OCI-LY3 (cell line): ENCODE measurements around the gene PRPF31.

Source experiments
- CTCF ChIP-seq: fragments of 200-600, 300-600 bp; sonication (generic); IDR thresholded peaks from 2 replicates; pipeline ENCODE4 v1.5.1; 2014; ENCODE audit warnings: antibody characterized with exemption, low read length, low read depth
- EZH2phosphoT487 ChIP-seq: fragments of 200-600 bp; shearing (Covaris generic); IDR thresholded peaks from 2 replicates; pipeline ENCODE4 v1.6.1; 2018; ENCODE audit warnings: antibody characterized with exemption, mixed run types, low read depth

GRCh38 chr19:54142166-54142780, 26.7 kb downstream of the PRPF31 start:
- TF ChIP-seq CTCF = no peak
- TF ChIP-seq EZH2phosphoT487 = no peak
